Stomach (tissue), 4 donors: ENCODE data around the gene CCDC80.

Experiments used
- EP300 ChIP-seq: sonication (generic); formaldehyde crosslinking; IDR thresholded peaks from one replicate; pipeline ENCODE4 v1.6.1; 2017; ENCODE audit warnings: antibody characterized with exemption
- POLR2A ChIP-seq, 4 donors: fragments of 450-650 bp; IDR thresholded peaks; one replicate each; pipeline ENCODE4 v1.6.1; 2016; ENCODE audit warnings: antibody characterized with exemption in 4 of 4, control low read depth in 2 of 4, mild to moderate bottlenecking in 1 of 4, moderate library complexity in 1 of 4
- POLR2AphosphoS5 ChIP-seq, 3 donors: sonication (generic); formaldehyde crosslinking; IDR thresholded peaks; one replicate each; pipeline ENCODE4 v1.6.1; 2016; ENCODE audit warnings: antibody characterized with exemption in 3 of 3
- TF ChIP-seq, protein P1 (sequence below), 7 experiments: fragments of 450-650 bp in 4 of 7; fragments of 200-600 bp in 3 of 7; sonication (generic) in 3 of 7; IDR thresholded peaks; one replicate each; pipeline ENCODE4 v1.5.1; 2016 to 2019; ENCODE audit warnings: antibody characterized with exemption in 7 of 7, control low read depth in 2 of 7, mild to moderate bottlenecking in 1 of 7

DNA sequence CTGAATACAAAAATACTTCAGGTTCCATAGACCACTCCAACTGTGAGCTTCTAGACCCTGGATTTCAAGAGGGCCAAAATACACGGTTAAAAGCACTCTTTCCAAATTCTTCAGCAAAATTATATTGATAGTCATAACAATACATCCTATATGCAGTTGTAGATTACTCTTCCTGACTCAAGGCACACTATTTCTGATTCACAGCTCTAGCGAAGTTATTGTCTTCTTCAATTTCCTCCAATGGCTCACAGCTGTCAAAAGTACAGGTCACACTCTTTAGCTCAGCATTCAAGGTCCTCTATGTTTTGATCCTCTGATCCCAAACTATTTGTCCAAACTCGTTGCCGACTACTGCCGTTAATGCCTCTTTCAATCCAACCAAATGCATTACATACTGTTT is 13.5 kb upstream of the CCDC80 start:
- TF ChIP-seq, protein P1, sequence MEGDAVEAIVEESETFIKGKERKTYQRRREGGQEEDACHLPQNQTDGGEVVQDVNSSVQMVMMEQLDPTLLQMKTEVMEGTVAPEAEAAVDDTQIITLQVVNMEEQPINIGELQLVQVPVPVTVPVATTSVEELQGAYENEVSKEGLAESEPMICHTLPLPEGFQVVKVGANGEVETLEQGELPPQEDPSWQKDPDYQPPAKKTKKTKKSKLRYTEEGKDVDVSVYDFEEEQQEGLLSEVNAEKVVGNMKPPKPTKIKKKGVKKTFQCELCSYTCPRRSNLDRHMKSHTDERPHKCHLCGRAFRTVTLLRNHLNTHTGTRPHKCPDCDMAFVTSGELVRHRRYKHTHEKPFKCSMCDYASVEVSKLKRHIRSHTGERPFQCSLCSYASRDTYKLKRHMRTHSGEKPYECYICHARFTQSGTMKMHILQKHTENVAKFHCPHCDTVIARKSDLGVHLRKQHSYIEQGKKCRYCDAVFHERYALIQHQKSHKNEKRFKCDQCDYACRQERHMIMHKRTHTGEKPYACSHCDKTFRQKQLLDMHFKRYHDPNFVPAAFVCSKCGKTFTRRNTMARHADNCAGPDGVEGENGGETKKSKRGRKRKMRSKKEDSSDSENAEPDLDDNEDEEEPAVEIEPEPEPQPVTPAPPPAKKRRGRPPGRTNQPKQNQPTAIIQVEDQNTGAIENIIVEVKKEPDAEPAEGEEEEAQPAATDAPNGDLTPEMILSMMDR (IDR thresholded peaks at IDR 0.05), result no peak
- no peak for TF ChIP-seq EP300
- no peak for TF ChIP-seq POLR2A (IDR thresholded peaks at IDR 0.05)
- no peak for TF ChIP-seq POLR2AphosphoS5 (IDR thresholded peaks at IDR 0.05)
